AG10803 (cell line): ENCODE results near the gene ABCA4.
"Not testable (repeated sequence)": the region's sequence is repeated elsewhere in the genome, so short reads cannot be mapped to it uniquely, and the experiment has no call there.

Source experiments
- DNase-seq: peaks from one replicate; pipeline ENCODE4 v3.0.0; 2010; ENCODE audit warnings: low read depth
- H3K4me3 ChIP-seq: 2 replicates; pipeline ENCODE4 v1.5.1; 2011; ENCODE audit warnings: mild to moderate bottlenecking, low read length, control low read depth
- TF ChIP-seq, protein P1 (sequence below): conservative IDR thresholded peaks from 2 replicates; pipeline ENCODE4 v1.5.1; 2011; ENCODE audit warnings: mild to moderate bottlenecking, low read length, control low read depth, inconsistent platforms

The ABCA4 gene

DNA sequence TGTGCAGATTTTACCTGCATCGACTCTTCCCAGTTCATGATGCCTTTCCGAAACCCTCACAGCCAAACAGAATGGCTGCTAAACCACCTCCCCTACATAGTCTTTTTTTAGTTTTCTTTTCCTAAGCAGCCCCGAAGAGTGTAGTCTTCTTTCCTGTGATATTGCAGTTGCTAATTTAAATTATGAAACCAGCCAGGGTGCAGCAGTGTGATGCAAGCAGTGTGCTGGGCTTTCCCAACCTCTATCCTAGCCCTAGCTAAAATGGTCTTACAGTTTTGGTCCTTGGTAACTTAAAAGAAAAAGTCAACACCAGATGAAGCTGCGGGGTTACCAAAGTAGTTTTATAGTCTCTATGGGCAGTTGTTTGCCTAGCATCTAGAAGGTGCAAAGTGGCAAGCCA lies 129.7 kb downstream of the ABCA4 start:
- no peak overlapping the region for H3K4me3 ChIP-seq
- TF ChIP-seq, protein P1, sequence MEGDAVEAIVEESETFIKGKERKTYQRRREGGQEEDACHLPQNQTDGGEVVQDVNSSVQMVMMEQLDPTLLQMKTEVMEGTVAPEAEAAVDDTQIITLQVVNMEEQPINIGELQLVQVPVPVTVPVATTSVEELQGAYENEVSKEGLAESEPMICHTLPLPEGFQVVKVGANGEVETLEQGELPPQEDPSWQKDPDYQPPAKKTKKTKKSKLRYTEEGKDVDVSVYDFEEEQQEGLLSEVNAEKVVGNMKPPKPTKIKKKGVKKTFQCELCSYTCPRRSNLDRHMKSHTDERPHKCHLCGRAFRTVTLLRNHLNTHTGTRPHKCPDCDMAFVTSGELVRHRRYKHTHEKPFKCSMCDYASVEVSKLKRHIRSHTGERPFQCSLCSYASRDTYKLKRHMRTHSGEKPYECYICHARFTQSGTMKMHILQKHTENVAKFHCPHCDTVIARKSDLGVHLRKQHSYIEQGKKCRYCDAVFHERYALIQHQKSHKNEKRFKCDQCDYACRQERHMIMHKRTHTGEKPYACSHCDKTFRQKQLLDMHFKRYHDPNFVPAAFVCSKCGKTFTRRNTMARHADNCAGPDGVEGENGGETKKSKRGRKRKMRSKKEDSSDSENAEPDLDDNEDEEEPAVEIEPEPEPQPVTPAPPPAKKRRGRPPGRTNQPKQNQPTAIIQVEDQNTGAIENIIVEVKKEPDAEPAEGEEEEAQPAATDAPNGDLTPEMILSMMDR = no peak
- no peak for DNase-seq

DNA sequence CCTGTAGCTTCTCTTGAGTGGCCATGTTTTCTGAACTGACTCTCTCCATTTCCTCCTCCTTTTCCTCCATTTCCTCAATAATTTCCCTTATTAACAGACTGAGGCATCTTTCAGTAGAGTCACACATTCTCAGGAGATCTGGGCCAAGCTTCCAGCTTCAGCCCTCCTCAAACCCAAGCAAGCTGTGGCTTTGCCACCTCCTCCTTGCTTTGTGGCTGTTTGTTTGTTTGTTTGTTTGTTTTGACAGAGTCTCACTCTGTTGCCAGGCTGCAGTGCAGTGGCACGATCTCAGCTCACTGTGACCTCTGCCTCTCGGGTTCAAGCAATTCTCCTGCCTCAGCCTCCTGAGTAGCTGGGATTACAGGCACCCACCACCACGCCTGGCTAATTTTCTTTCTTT lies 130.5 kb downstream of the ABCA4 start:
- H3K4me3 ChIP-seq, DNase-seq: not testable (repeated sequence)

DNA sequence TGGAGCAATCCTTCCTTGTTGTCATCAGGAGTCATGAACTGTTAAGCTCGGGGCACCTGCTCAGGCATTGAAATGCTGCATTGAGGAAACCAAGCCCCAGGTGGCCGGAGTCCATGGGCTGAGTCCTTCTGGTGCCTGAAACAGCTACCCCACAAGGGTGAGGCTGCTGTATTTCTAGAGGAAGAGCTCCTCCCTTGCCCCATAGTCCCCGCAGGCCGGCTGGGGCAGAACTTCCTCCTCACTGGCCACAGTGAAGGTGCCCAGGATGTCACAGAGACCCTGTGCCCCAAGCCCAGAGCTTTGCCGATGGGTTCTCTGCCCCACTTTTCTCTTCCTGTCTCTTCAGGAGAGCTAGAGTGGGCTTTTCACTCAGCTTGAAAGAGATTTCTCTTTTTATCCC lies 130.9 kb downstream of the ABCA4 start:
- no peak for DNase-seq
- H3K4me3 ChIP-seq = no peak overlapping the region
- TF ChIP-seq, protein P1 = no peak

DNA sequence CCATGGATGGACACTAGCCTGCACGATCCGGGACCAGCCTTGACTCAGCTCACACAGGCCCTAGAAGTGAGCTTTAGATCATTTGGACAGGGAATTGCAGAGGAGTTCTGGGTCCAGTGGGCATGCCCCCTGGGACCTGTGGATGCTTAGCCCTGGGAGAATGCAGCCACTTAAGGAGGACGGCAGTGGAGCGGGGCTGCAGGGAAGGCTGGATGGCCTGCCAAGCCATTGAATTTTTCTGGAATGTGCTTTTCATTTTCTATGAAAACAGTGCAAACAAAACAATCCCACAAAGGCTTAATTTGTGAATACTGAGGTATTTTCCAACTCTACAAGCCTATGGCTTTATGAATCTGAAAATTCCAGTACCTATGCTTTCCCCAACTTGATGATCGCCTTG lies 131.3 kb downstream of the ABCA4 start:
- TF ChIP-seq, protein P1 = no peak
- H3K4me3 ChIP-seq = no peak overlapping the region
- peak; percentile 82 for DNase-seq

DNA sequence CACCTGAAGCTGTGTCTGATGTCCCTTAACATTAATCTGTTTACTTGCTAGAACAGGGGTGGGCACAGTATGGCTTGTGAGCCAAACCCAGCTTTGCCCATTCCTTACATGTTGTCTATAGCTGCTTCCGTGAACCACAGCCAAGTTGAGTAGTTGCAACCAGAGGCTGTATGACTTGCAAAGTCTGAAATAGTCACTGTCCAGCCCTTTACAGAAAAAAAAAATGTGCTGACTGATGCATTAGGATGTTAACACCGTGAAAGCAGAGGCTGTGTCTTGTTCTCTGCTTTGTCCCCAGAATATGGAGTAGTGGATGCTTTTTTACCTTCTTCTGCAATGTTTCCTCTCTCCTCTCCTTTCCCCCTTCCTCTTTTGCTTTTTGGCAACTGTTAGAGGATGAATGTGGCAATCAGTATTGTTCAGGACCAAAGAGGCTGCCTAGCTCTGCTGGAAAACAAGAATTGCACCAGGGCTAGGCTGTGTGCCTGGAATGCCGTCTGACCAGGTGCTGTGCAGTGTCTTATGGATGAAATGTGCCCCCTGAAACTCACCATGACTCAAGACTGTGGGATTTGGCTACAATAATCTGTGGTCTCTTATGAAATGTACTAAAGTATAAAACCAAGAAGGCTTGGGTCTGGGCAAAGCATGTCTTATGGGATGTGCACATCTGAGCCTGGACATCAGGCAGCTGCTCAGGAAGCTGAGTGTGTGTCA lies 132.2 kb downstream of the ABCA4 start:
- no peak overlapping the region for H3K4me3 ChIP-seq
- TF ChIP-seq, protein P1 = no peak
- DNase-seq = peak; percentile 99

DNA sequence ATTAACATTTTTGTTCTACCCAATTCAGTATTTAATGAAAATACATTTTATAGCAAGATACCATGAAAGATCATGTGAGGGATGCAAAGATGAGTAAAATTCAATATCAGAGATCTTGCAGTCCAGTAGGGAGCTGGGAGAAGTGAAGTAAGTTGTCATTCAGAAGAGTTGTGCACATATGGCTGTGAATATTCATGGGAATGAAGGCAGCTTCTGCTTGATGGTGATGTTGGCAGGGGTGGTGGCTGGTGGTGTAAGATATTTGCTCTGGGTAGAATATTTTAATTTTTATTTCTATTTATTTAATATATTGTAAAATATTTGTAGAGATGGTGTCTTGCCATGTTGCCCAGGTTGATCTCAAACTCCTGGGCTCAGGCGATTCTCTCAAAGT lies 139.7 kb downstream of the ABCA4 start:
- TF ChIP-seq, protein P1 = no peak
- DNase-seq = no peak
- H3K4me3 ChIP-seq = no peak overlapping the region

DNA sequence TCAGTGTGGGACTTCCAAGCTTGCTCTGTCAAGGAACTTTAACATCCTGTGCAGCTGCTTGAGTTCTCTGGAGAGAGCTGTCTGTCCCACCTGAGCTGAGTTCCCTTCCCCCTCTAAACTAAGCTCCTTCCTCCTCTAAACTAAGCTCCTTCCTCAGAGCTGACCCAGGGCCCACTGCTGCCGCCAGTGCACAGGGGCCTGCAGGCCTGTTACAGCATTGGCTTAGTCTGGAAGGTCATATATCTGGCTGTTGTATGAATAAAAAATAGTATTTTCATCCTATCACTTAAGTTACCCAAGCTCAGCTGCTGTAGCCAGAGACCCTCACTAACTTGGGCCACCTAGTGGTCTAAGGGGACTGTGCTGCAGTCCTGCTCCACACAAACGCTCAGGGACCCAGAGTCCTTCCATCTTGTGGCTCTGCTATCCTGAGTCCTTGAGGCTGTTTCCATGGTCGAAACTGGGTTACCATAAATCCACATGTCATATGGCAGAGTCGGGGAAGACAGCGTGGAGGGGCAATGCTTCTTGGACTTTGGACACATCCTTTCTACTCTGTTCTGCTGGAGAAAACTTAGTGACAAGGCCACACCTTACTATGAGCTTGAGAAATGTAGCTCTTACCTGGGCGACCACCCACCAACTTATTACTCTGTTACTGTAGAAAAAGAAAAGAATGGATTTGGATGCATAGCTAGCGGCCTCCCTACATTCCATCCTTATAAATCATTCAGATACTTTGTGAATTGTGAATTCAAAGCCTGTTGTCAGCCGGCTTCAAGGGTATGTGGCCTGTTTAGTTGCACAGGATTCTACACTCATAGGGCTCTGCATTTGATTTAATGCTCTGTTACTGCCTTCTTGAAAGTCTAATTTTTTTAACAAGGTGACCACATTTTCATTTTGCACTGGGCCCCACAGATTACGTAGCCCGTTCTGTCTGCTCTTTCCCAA lies 140.4 kb downstream of the ABCA4 start:
- no peak overlapping the region for H3K4me3 ChIP-seq
- TF ChIP-seq, protein P1 = peak; percentile 31
- peak; percentile 24 for DNase-seq
